ENCODE results near the gene AMIGO2. TPM values are rescaled to one million over a fixed set of nuclear protein-coding genes. Genes with fewer than 3 reads are reported as not detected.

The AMIGO2 gene
- total RNA-seq, 1 donor from 2014 or later = 25.2 TPM

DNA sequence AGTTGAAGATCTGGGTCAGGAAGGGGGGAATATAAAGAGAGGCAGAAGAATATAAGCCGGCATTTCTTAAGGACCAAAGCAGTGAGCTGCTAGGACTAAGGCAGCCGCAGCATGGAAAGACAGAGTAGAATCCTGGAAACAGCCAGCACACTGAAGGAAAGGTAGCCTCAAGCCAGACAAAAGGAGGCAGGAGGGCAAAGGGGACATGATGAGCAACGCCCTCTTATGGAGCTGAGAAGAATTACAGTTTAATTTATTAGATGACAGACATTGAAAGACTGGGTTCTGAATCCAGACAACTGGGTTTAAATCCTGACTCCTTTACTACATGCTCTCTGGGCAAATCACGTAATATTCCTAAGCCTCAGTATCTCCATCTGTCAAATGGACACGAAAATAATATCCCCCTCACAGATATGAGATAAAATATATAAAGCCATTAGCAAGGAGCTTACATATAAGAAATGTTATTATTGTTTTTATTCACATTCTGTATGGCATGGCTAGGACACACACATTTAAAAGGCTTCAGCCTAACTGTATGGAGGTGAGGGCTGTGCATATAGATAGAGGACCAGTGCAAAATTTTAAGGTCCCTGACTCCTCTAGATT, 8.4 kb downstream of the AMIGO2 start:
- Histone ChIP-seq H3K27ac (ENCODE audit: low read depth, low read length) (no peak overlapping the region), H3K79me2 (ENCODE audit: insufficient read depth, low read length) (peaks cover 16% of the 10 kb centered on the region), H3K9ac (ENCODE audit: low read length) (no peak overlapping the region), H3K4me2 (ENCODE audit: low read length) (no peak overlapping the region), H3K9me3 (ENCODE audit: insufficient read depth, low read depth, low read length) (no peaks in the 10 kb centered on the region), H3K27me3 (ENCODE audit: insufficient read depth, low read length) (no peaks in the 10 kb centered on the region), H2AFZ (ENCODE audit: low read depth, low read length) (no peak overlapping the region), H3K4me1 (ENCODE audit: insufficient read depth, low read length) (peaks cover 3% of the 10 kb centered on the region), H4K20me1 (ENCODE audit: insufficient read depth, low read length) (peaks cover 6% of the 10 kb centered on the region), H3K36me3 (ENCODE audit: insufficient read depth, low read length) (peaks cover 3% of the 10 kb centered on the region), H3K4me3 (ENCODE audit: insufficient read depth, low read depth, low read length) (no peak overlapping the region)
- Mint-ChIP-seq H3K36me3 (ENCODE audit: low read depth, unreplicated experiment) (no peaks in the 10 kb centered on the region), H3K27me3 (ENCODE audit: low read depth, unreplicated experiment) (peaks cover 4% of the 10 kb centered on the region), H3K27ac (ENCODE audit: unreplicated experiment) (no peak overlapping the region), H3K4me3 (ENCODE audit: unreplicated experiment) (no peak overlapping the region), H3K4me1 (ENCODE audit: low read depth, unreplicated experiment) (no peaks in the 10 kb centered on the region), H3K9me3 (ENCODE audit: unreplicated experiment) (no peaks in the 10 kb centered on the region)
- TF ChIP-seq, protein P1, sequence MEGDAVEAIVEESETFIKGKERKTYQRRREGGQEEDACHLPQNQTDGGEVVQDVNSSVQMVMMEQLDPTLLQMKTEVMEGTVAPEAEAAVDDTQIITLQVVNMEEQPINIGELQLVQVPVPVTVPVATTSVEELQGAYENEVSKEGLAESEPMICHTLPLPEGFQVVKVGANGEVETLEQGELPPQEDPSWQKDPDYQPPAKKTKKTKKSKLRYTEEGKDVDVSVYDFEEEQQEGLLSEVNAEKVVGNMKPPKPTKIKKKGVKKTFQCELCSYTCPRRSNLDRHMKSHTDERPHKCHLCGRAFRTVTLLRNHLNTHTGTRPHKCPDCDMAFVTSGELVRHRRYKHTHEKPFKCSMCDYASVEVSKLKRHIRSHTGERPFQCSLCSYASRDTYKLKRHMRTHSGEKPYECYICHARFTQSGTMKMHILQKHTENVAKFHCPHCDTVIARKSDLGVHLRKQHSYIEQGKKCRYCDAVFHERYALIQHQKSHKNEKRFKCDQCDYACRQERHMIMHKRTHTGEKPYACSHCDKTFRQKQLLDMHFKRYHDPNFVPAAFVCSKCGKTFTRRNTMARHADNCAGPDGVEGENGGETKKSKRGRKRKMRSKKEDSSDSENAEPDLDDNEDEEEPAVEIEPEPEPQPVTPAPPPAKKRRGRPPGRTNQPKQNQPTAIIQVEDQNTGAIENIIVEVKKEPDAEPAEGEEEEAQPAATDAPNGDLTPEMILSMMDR (IDR thresholded peaks at IDR 0.05; ENCODE audit: insufficient read depth, low read depth, low read length) = peak; percentile 46
- TF ChIP-seq EZH2 (IDR thresholded peaks at IDR 0.05; ENCODE audit: insufficient read depth, low read length) = no peak
- DNase-seq (ENCODE audit: low read depth) (no peak), FAIRE-seq (no peak)

DNA sequence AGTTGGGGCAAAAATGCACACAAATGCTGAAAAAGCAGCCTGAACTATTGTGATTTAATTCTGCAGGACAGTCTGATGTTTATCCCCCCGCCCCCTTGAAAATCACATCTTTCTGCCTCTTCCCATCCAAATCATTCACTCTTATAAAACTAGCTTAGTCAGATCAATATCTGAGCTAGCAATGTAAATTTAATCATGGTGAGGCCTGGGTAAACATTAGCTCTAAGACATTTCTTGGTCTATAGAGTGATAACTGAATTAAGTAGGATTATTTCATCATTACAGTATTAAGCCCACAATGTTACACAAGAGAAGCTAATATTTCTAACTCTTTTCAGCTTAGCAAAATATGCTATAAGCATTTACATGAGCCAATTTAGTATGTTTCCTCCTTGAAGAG, 9.4 kb downstream of the AMIGO2 start:
- no peak for TF ChIP-seq EZH2 (IDR thresholded peaks at IDR 0.05; ENCODE audit: insufficient read depth, low read length)
- TF ChIP-seq, protein P1 (IDR thresholded peaks at IDR 0.05; ENCODE audit: insufficient read depth, low read depth, low read length) = no peak
- Mint-ChIP-seq H3K27ac (ENCODE audit: unreplicated experiment) (no peak overlapping the region), H3K27me3 (ENCODE audit: low read depth, unreplicated experiment) (no peaks in the 10 kb centered on the region), H3K4me3 (ENCODE audit: unreplicated experiment) (no peak overlapping the region), H3K36me3 (ENCODE audit: low read depth, unreplicated experiment) (no peaks in the 10 kb centered on the region), H3K9me3 (ENCODE audit: unreplicated experiment) (no peaks in the 10 kb centered on the region), H3K4me1 (ENCODE audit: low read depth, unreplicated experiment) (no peaks in the 10 kb centered on the region)
- Histone ChIP-seq H3K9ac (ENCODE audit: low read length) (no peak overlapping the region), H3K4me3 (ENCODE audit: insufficient read depth, low read depth, low read length) (no peak overlapping the region), H3K9me3 (ENCODE audit: insufficient read depth, low read depth, low read length) (no peaks in the 10 kb centered on the region), H2AFZ (ENCODE audit: low read depth, low read length) (no peak overlapping the region), H3K79me2 (ENCODE audit: insufficient read depth, low read length) (peaks cover 5% of the 10 kb centered on the region), H3K27ac (ENCODE audit: low read depth, low read length) (no peak overlapping the region), H4K20me1 (ENCODE audit: insufficient read depth, low read length) (no peaks in the 10 kb centered on the region), H3K4me1 (ENCODE audit: insufficient read depth, low read length) (peaks cover 3% of the 10 kb centered on the region), H3K27me3 (ENCODE audit: insufficient read depth, low read length) (no peaks in the 10 kb centered on the region), H3K36me3 (ENCODE audit: insufficient read depth, low read length) (peaks cover 3% of the 10 kb centered on the region), H3K4me2 (ENCODE audit: low read length) (no peak overlapping the region)
- no peak for DNase-seq (ENCODE audit: low read depth)
- no peak for FAIRE-seq

DNA sequence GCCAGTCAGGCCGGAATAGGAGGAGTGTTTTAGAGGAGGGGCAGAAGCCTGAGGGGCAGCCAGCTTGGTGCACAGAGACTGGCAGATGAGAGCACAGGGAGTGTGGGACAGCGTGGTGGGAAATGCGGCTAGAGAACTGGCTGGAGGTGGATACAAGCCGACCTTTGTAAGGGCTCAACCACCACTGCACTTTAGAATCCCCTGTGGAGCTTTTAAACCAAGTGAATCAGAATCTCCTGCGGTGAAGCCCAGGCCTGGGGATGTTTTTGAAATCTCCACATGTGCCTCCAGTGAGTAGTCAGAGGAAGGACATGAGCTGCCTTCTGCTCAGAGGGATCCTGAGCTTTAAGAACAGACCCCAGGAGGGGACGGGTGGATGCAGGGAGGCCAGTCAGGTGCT, 11.2 kb downstream of the AMIGO2 start:
- H3K36me3 ChIP-seq (ENCODE audit: insufficient read depth, low read length) = no peaks in the 10 kb centered on the region
- Mint-ChIP-seq H3K9me3 (ENCODE audit: unreplicated experiment) (no peaks in the 10 kb centered on the region), H3K36me3 (ENCODE audit: low read depth, unreplicated experiment) (no peaks in the 10 kb centered on the region), H3K27me3 (ENCODE audit: low read depth, unreplicated experiment) (no peaks in the 10 kb centered on the region), H3K4me1 (ENCODE audit: low read depth, unreplicated experiment) (no peaks in the 10 kb centered on the region), H3K27ac (ENCODE audit: unreplicated experiment) (no peak overlapping the region), H3K4me3 (ENCODE audit: unreplicated experiment) (no peak overlapping the region)
- no peak for TF ChIP-seq EZH2 (IDR thresholded peaks at IDR 0.05; ENCODE audit: insufficient read depth, low read length)
- TF ChIP-seq, protein P1 (IDR thresholded peaks at IDR 0.05; ENCODE audit: insufficient read depth, low read depth, low read length) = no peak
- no peaks in the 10 kb centered on the region for H3K27me3 ChIP-seq (ENCODE audit: insufficient read depth, low read length)
- H2AFZ ChIP-seq (ENCODE audit: low read depth, low read length) = no peak overlapping the region
- no peaks in the 10 kb centered on the region for H3K9me3 ChIP-seq (ENCODE audit: insufficient read depth, low read depth, low read length)
- H3K79me2 ChIP-seq (ENCODE audit: insufficient read depth, low read length) = no peaks in the 10 kb centered on the region
- no peak overlapping the region for H3K27ac ChIP-seq (ENCODE audit: low read depth, low read length)
- no peak overlapping the region for H3K4me3 ChIP-seq (ENCODE audit: insufficient read depth, low read depth, low read length)
- peaks cover 3% of the 10 kb centered on the region for H3K4me1 ChIP-seq (ENCODE audit: insufficient read depth, low read length)
- H3K4me2 ChIP-seq (ENCODE audit: low read length) = no peak overlapping the region
- H3K9ac ChIP-seq (ENCODE audit: low read length) = no peak overlapping the region
- H4K20me1 ChIP-seq (ENCODE audit: insufficient read depth, low read length) = no peaks in the 10 kb centered on the region
- FAIRE-seq (no peak), DNase-seq (ENCODE audit: low read depth) (no peak)
